Activated CD4-positive, alpha-beta T cell treated with anti-CD3 and anti-CD28 coated beads for 1 hour (primary cell): ENCODE measurements around the gene PRPF40A.
"Not testable (repeated sequence)": the region's sequence is repeated elsewhere in the genome, so short reads cannot be mapped to it uniquely, and the experiment has no call there.

ENCODE experiments used
- DNase-seq: peaks from one replicate; pipeline ENCODE4 v3.0.0-alpha.2; 2020

The PRPF40A gene

GRCh38 chr2:152717228-152718075 lies at the start of gene PRPF40A:
Gene PRPF40A, minus strand, starts transcription at chr2:152717461. Its CDS starts 22 bp downstream, at chr2:152717439.
- DNase-seq: peak; percentile 98

DNA sequence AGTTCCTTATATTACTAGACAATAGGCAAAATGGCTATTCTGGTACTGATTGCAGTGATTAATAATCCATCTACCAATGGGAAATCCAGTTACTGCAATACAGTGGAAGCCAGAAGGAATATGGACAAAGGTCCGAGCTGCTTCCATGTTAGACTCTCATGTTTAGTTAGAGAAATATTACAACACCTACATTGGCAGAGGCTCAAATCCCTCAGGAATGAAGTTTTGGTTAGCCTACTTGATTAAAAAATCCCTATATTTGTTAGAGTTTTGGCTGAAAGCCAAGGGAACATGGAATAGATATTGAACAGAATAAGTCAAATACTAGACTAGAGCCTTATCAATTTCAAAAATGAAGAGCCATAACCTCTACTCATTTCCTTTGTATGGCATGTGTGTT lies 49.7 kb upstream of the PRPF40A start:
- DNase-seq: no peak

DNA sequence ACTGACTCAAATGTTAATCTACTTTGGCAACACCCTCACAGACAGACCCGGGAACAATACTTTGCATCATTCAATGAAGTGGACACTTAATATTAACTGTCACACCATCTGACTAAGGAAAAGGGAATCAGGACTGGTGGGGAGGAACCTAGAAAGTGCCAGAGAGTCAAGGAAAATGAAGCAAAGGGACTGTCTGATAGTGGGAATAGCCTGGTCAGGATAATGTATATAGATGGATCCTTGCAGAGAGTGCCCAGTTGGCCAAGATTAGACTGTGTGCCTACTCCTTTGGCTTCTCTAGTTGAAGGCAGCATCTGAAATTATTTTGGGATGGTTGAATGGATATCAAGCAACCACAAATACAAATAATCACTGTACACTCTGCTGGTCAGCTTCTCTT lies 46.4 kb upstream of the PRPF40A start:
- no peak for DNase-seq

- DNase-seq: not testable (repeated sequence)
These were observed 45.9 kb upstream of the PRPF40A start for GRCh38 chr2:152763208-152763607.

DNA sequence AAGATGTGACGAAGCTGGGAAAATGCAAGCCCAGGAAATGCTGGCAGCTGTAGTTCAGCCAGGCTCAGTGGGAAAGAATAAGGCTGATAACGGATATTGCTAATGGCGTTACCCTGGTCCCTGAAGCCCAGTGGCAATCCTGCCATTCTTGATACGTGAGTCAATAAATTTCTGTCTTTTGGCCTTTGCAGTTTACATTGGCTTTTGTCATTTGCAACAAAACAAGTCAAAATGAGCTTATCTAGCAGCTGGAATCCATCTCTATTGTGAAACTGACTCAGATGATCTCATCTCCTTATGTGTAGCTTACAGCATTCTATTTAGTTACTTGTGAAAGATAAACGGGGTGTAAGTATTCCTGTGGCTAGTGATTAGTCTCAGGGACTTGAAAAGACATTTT lies 44.9 kb upstream of the PRPF40A start:
- DNase-seq: no peak

DNA sequence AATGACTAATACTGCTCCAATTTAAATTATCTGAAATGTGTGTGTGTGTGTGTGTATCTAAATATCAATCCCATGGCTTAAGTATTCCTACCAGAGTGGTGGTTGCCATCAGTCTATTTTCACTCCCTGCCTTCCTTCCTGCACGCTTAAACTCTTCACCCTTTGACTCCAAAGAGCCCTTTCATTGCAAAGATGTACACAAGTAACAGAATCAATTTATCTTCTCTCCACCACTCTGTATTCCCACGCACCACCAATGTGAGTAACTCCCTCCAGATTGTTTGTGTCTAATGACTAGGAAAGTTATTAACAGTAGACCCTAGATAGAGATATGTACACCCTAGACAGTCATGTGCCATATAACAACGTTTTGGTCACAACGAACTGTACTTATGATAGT lies 44.0 kb upstream of the PRPF40A start:
- DNase-seq: no peak

DNA sequence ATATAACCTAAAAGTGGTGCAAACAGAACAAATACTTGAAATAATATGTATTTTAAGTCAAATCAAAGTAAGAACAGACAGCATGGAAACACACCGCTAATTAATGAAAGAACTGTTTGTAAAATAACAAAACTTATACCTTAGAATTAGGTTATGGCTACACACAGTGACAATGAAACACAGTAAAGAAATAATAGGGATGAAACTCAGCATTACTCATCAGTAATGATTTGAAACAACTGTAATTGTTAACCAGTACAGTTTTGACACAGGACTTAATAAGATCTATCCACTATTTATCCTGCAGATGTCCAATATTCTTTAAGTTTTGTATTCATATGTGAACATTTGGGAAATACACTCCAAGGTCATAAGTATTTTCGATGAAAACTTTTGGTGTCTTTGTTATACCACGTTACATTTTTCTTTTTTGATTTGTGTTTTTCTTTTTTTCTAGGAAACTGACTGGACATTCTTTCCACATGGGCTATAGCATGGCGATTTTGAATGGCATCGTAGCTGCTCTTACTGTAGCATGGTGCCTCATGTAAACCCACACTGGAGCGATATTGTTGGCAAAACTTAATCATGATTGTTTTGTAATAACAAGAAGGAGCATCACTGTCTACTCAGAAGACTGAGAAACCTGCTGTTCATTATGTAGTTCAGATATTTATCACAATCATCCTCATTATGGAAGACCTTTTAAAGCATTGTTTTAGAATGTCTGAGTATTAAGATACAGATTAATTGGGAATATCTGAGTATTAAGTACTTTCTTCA lies 42.2 kb upstream of the PRPF40A start:
- no peak for DNase-seq

GRCh38 chr2:152755029-152755428 lies 37.8 kb upstream of the PRPF40A start:
- DNase-seq: no peak

DNA sequence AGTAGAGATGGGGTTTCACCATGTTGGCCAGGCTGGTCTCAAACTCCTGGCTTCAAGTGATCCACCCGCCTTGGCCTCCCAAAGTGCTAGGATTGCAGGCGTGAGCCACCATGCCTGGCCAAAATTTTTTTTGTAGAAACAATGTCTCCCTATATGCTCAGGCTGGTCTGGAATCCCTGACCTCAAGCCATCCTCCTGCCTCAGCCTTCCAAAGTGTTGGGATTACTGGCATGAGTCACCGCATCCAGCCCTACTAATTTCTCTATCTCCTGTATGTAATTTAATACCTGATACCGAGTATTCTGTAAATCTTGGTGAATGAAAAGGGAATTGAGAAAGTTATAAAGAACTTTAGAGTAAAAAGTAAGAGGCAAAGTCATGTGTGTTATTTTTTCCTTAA lies 30.5 kb upstream of the PRPF40A start:
- not testable (repeated sequence) for DNase-seq

GRCh38 chr2:152743002-152743401 lies 25.7 kb upstream of the PRPF40A start:
- DNase-seq: no peak

- no peak for DNase-seq
These were observed 23.6 kb upstream of the PRPF40A start for GRCh38 chr2:152740743-152741328.

DNA sequence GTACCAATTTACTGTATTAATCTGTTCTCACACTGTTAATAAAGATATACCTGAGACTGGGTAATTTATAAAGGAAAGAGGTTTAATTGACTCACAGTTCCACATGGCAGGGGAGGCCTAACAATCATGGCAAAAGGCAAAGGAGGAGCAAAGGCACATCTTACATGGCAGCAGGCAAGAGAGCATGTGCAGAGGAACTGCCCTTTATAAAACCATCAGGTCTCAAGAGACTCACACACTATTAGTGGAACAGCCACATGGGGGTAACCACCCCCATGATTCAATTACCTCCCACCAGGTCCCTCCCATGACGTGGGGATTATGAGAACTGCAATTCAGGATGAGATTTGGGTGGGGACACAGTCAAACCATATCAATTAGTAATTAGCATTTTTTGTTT lies 22.4 kb upstream of the PRPF40A start:
- DNase-seq: not testable (repeated sequence)

DNA sequence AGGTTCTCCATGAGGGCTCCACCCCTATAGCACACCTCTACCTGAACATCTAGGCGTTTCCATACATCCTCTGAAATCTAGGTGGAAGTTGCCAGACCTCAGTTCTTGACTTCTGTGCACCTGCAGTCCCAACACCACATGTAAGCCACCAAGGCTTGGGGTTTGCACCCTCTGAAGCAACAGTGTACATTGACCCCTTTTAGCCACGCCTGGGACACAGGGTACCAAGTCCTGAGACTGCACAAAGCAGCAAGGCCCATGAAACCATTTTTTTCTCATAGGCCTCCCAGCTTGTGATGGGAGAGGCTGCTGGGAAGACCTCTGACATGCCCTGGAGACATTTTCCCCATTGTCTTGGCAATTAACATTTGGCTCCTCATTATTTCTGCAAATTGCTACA lies 21.2 kb upstream of the PRPF40A start:
- DNase-seq: no peak

GRCh38 chr2:152737509-152737908 lies 20.2 kb upstream of the PRPF40A start:
- DNase-seq: not testable (repeated sequence)

DNA sequence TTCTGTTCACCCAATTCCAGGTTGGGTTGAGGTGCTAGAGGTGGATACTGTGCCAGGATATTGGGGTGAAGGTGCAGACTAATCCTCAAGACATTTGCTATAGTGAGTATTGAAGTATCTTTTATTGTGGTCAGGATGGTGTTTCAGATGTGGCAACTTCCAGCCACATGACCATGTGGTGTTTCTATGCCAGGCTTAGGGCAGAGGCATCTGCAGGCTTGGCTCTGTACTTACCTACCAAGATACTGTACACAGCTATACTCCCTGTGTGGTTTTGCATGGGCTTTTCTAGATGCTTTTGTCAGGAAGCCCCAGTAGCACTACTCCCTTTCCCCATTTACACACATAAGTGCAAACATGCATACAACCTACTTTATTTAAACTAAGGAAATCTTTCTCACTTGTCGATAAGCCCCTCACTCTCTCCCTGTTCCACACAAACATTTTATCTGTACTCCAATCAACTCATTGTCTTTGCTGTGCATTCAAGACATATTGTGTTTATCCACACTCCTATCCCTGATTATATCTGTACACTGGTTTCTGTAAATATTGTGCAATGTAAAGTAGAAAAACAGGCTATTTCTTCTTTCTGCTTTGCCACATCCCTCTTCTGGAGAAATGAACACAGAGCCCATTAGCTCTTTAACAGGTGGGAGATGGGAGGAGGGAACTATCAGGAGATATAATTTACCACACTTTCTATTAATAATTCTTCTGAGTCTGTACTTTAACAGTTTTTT lies 13.5 kb upstream of the PRPF40A start:
- no peak for DNase-seq

DNA sequence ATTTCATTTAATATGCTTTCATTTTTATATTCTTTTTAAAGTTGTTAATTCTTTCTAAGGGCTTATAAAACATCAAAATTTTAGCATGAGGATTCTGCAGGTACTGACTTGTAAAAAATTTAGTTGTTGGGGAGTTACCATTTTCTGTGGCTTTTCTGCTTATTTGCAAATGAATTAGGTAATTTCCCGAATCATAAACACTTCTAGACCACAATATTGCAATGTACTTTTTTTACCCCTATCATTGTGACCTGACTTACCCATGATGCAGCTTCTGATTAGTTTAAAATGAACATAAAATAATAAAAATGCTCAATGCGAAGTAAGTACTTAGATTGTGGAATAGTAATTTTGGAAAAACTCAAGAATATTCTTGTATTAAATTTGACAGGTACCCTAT lies 12.6 kb upstream of the PRPF40A start:
- no peak for DNase-seq

GRCh38 chr2:152723918-152724317 lies 6.7 kb upstream of the PRPF40A start:
- no peak for DNase-seq

DNA sequence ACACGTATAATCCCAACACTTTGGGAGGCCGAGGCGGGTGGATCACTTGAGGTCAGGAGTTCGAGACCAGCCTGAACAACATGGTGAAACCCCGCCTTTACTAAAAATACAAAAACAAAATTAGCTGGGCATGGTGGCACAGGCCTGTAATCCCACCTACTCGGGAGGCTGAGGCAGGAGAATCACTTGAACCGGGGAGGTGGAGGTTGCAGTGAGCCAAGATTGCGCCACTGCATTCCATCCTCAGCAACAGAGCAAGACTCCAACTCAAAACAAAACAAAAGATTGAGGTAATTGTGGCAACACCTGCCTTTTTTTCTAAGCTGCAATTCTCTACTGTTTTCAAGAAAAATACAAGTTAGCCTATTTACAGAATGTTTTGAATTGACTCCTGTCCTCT lies 5.4 kb upstream of the PRPF40A start:
- not testable (repeated sequence) for DNase-seq

DNA sequence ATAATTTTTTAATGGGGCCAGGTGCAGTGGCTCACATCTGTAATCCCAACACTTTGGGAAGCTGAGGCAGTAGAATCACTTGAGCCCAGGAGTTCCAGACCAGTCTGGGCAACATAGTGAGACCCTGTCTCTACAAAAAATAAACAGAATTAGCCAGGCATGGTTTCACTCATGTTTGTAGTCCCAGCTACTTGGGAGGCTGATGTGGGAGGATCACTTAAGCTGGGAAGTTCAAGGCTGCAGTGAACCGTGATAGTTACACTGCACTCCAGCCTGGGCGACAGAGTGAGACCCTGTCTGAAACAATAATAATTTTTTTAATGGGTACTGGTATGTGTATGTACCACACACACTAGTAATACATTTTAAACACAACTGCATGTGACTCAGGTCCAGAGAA lies 3.5 kb upstream of the PRPF40A start:
- DNase-seq: no peak

DNA sequence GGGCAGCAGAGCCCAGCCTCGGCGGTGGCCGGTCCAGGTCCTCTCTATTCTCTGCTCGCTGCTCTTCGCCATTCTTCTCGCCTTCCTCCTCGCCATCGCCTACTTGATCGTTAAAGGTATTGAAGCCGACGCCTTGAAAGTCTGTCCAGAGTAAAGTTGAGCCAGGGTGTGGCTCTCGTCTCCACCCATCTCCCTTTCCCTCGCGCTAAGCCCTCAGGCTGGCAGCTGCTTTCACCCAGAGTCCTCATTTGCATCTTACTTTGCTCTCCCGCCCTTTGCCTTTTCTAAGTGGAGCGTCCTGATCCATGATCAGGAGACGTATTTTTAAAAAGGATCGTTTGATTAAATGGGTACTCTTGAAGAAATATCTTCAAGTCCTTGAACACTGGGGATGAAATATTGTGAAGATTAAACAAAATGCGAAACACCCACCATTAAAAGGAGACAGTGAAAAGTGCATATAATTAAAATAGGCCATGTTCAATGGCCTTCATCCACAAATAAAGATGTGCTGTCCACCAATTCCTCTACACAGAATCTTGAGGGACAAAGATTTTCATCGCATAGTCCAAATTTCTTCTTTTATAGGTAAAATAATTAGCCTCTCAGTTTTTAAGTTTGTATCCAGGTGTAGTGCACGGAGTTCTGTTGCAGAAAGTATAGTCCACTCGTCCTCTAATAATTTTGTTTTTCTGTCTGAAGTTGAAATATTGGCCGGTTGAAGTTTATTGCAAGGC lies 1.8 kb upstream of the PRPF40A start:
- DNase-seq: no peak

GRCh38 chr2:152718076-152718908 lies 1.0 kb upstream of the PRPF40A start, which contains the start of gene ARL6IP6:
Gene ARL6IP6, plus strand, starts transcription at chr2:152718620. Its CDS starts 5 bp downstream, at chr2:152718625.
- peak; percentile 88 for DNase-seq
